WI38 (cell line): ENCODE results near the gene DPYD.

Experiments
- H3K4me3 ChIP-seq: 2 replicates; pipeline ENCODE4 v1.5.1; 2011; ENCODE audit warnings: low read depth, mild to moderate bottlenecking, control low read depth, low read length
- CTCF ChIP-seq: IDR thresholded peaks from 2 replicates; pipeline ENCODE4 v1.5.1; 2012; ENCODE audit warnings: low read depth, mild to moderate bottlenecking, control low read depth, low read length

DPYD gene

GRCh38 chr1:97588772-97589171 lies 332.1 kb downstream of the DPYD start:
- no peak overlapping the region for H3K4me3 ChIP-seq
- TF ChIP-seq CTCF: no peak

- no peak overlapping the region for H3K4me3 ChIP-seq
- no peak for TF ChIP-seq CTCF
Measured at GRCh38 chr1:97581614-97582051, 339.2 kb downstream of the DPYD start.

DNA sequence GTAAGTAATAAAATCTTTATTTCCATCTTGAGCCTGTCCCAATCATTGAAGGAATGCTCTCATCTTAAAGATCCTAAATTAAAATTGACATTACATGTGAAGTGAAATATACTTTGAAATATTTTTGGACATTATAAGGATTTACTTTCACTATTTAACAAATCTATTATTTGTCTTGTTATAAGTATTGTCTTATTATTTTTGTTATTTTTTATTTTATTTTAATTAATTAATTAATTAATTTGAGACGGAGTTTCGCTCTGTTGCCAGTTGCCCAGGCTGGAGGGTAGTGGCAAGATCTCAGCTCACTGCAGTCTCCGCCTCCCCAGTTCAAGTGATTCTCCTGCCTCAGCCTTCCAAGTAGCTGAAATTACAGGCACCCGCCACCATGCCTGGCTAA lies 343.2 kb downstream of the DPYD start:
- TF ChIP-seq CTCF: no peak
- no peak overlapping the region for H3K4me3 ChIP-seq

- no peak for TF ChIP-seq CTCF
- no peak overlapping the region for H3K4me3 ChIP-seq
Measured at GRCh38 chr1:97573553-97573952, 347.3 kb downstream of the DPYD start.

DNA sequence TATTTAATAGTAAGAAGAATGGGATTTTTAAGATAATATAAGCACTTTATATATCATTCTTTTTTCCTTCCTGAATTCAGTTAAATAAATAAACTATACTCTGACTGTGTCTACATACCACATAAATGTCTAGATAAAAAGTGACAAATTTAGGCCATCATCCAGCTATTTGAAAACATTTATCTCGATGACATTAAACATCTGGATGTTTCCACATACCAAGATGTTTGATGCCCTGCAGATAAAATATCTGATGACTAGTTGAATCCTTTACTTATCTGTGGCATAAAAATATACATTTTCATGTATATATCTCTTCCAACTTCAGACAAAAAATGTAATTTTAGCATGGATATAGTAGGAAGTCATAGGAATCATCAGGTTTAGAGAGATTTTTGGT lies 348.3 kb downstream of the DPYD start:
- TF ChIP-seq CTCF: no peak

GRCh38 chr1:97571760-97572159 lies 349.1 kb downstream of the DPYD start:
- no peak for TF ChIP-seq CTCF
- no peak overlapping the region for H3K4me3 ChIP-seq

More for the DNA sequence above, 348.3 kb downstream of the DPYD start:
- no peak overlapping the region for H3K4me3 ChIP-seq

DNA sequence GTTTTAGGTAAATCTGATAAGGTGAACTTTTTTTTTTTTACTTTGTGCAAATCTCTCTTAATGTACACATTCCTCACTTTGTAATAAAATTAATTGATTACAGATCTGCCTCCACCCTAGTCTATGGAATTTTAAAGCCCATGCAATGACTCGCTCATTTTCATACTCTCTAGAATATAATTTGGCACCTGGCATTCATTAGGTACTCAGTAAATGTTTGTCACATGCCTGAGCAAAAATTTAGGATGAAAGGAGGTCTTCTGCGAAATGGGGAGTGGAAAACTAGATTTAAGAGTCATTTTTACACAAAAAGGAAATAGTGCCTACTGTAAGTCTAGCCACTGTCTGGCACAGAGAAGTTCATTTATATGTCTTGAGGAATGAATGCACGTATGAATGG lies 350.1 kb downstream of the DPYD start:
- TF ChIP-seq CTCF: no peak
- no peak overlapping the region for H3K4me3 ChIP-seq
